Measurements from ENCODE around the gene TRPC1. TPM values are rescaled to one million over a fixed set of nuclear protein-coding genes. Genes with fewer than 3 reads are reported as not detected.

TRPC1 gene
- total RNA-seq, 1 experiment from 2014 or later: 29.6 TPM

DNA sequence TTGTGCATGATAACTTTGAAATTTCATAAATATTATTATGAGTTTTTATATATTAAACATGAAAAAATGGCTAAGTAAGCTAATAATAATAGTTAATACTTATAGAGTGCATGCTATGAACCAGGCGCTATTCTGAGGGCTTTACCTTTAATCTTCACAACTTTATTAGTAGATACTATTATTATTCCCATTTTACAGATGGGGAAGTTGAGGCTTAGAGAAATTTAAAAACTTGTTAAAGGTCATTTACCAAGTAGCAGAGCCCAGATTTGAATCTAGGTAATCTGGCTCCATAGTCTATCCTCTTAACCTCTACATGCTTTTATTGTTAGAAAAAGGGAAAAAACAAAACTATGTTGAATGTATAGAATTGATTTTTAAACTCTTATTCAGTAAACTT, 60.4 kb downstream of the TRPC1 start:
- intact Hi-C loops (cut with micrococcal nuclease; ENCODE audit: unreplicated experiment): no loop called here
- Histone ChIP-seq H3K9me3 (ENCODE audit: control insufficient read depth, insufficient read depth, low read depth, low read length) (no peaks in the 10 kb centered on the region), H3K4me1 (ENCODE audit: control insufficient read depth, insufficient read depth, low read length) (no peaks in the 10 kb centered on the region), H3K27me3 (ENCODE audit: control insufficient read depth, insufficient read depth, low read length) (no peaks in the 10 kb centered on the region), H3K4me3 (ENCODE audit: low read depth in 2 of 2, low read length in 2 of 2) (no peak overlapping the region), H3K36me3 (ENCODE audit: control insufficient read depth, insufficient read depth, low read length) (peaks cover 4% of the 10 kb centered on the region; the same call in 1 of the 2 replicates), H3K27ac (ENCODE audit: low read length) (no peak overlapping the region)
- no peak for TF ChIP-seq TCF7L2 (IDR thresholded peaks at IDR 0.05; ENCODE audit: low read depth, low read length)
- TF ChIP-seq REST (IDR thresholded peaks at IDR 0.05; ENCODE audit: insufficient read depth in 1 of 2, low read depth in 2 of 2, low read length in 1 of 2): no peak
- TF ChIP-seq CTCF (IDR thresholded peaks at IDR 0.05): no peak
- TF ChIP-seq SIN3A (IDR thresholded peaks at IDR 0.05; ENCODE audit: borderline replicate concordance, insufficient read depth, low read depth, low read length): no peak
- no peak for TF ChIP-seq POLR2AphosphoS5 (IDR thresholded peaks at IDR 0.05; ENCODE audit: low read depth, low read length)
- in situ Hi-C loops (cut with HindIII; ENCODE audit: low pct_unique_long_range_greater_than_20kb, low sequenced_read_pairs): no loop called here
- ATAC-seq: no peak
- POLR2A ChIA-PET: no interaction called here
- CTCF ChIA-PET: no interaction called here
- no peak for DNase-seq (ENCODE audit: low read depth, low spot score)
- BruUV-seq (replicated peaks): no TSS peak

GRCh38 chr3:142785996-142786395, 62.2 kb downstream of the TRPC1 start:
- Histone ChIP-seq H3K27ac (ENCODE audit: low read length) (no peak overlapping the region), H3K4me3 (ENCODE audit: low read depth in 2 of 2, low read length in 2 of 2) (no peak overlapping the region), H3K36me3 (ENCODE audit: control insufficient read depth, insufficient read depth, low read length) (peaks cover 4% of the 10 kb centered on the region; the same call in 1 of the 2 replicates), H3K27me3 (ENCODE audit: control insufficient read depth, insufficient read depth, low read length) (no peaks in the 10 kb centered on the region), H3K9me3 (ENCODE audit: control insufficient read depth, insufficient read depth, low read depth, low read length) (no peaks in the 10 kb centered on the region), H3K4me1 (ENCODE audit: control insufficient read depth, insufficient read depth, low read length) (no peaks in the 10 kb centered on the region)
- in situ Hi-C loops (cut with HindIII; ENCODE audit: low pct_unique_long_range_greater_than_20kb, low sequenced_read_pairs) (no loop called here), intact Hi-C loops (cut with micrococcal nuclease; ENCODE audit: unreplicated experiment) (no loop called here)
- DNase-seq (ENCODE audit: low read depth, low spot score) (no peak), ATAC-seq (no peak)
- TF ChIP-seq REST (IDR thresholded peaks at IDR 0.05; ENCODE audit: insufficient read depth in 1 of 2, low read depth in 2 of 2, low read length in 1 of 2) (no peak), TCF7L2 (IDR thresholded peaks at IDR 0.05; ENCODE audit: low read depth, low read length) (no peak), CTCF (IDR thresholded peaks at IDR 0.05) (no peak), SIN3A (IDR thresholded peaks at IDR 0.05; ENCODE audit: borderline replicate concordance, insufficient read depth, low read depth, low read length) (no peak), POLR2AphosphoS5 (IDR thresholded peaks at IDR 0.05; ENCODE audit: low read depth, low read length) (no peak)
- CTCF ChIA-PET: no interaction called here
- BruUV-seq (replicated peaks): no TSS peak
- POLR2A ChIA-PET: interaction anchor here (0.6 kb wide), 1 partner anchor 284 kb away, joined by 3 read pairs; no protein-coding TSS in a partner anchor

Measured in Panc1 (cell line).